ENCODE measurements around the gene LIG4.

- TF ChIP-seq CTCF (tag by site-specific recombination; IDR thresholded peaks at IDR 0.05): no peak
- TF ChIP-seq, protein P1, sequence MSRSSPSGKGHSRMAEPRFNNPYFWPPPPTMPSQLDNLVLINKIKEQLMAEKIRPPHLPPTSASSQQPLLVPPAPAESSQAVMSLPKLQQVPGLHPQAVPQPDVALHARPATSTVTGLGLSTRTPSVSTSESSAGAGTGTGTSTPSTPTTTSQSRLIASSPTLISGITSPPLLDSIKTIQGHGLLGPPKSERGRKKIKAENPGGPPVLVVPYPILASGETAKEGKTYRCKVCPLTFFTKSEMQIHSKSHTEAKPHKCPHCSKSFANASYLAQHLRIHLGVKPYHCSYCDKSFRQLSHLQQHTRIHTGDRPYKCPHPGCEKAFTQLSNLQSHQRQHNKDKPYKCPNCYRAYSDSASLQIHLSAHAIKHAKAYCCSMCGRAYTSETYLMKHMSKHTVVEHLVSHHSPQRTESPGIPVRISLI (tag by site-specific recombination; IDR thresholded peaks at IDR 0.05): no peak
- no peak for TF ChIP-seq PRDM10 (tag by site-specific recombination; IDR thresholded peaks at IDR 0.05)
- TF ChIP-seq, protein P2, sequence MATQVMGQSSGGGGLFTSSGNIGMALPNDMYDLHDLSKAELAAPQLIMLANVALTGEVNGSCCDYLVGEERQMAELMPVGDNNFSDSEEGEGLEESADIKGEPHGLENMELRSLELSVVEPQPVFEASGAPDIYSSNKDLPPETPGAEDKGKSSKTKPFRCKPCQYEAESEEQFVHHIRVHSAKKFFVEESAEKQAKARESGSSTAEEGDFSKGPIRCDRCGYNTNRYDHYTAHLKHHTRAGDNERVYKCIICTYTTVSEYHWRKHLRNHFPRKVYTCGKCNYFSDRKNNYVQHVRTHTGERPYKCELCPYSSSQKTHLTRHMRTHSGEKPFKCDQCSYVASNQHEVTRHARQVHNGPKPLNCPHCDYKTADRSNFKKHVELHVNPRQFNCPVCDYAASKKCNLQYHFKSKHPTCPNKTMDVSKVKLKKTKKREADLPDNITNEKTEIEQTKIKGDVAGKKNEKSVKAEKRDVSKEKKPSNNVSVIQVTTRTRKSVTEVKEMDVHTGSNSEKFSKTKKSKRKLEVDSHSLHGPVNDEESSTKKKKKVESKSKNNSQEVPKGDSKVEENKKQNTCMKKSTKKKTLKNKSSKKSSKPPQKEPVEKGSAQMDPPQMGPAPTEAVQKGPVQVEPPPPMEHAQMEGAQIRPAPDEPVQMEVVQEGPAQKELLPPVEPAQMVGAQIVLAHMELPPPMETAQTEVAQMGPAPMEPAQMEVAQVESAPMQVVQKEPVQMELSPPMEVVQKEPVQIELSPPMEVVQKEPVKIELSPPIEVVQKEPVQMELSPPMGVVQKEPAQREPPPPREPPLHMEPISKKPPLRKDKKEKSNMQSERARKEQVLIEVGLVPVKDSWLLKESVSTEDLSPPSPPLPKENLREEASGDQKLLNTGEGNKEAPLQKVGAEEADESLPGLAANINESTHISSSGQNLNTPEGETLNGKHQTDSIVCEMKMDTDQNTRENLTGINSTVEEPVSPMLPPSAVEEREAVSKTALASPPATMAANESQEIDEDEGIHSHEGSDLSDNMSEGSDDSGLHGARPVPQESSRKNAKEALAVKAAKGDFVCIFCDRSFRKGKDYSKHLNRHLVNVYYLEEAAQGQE (tag by site-specific recombination; IDR thresholded peaks at IDR 0.05): no peak
- no peak for TF ChIP-seq ZNF24 (tag by site-specific recombination; IDR thresholded peaks at IDR 0.05)
- no peak for TF ChIP-seq TSHZ1 (tag by site-specific recombination; IDR thresholded peaks at IDR 0.05; ENCODE audit: borderline replicate concordance)
- no peak for TF ChIP-seq ZNF785 (tag by site-specific recombination; IDR thresholded peaks at IDR 0.05)
Measured at GRCh38 chr13:108257248-108257647, 41.9 kb upstream of the LIG4 start.

Measured in HEK293 (cell line).